Neural cell (in vitro differentiated cells): ENCODE data around the gene ADAM10. TPM values are rescaled to one million over a fixed set of nuclear protein-coding genes. Genes with fewer than 3 reads are reported as not detected.

Experiments
- H2AFZ ChIP-seq: fragments of 200-600, 300-800 bp; sonication (generic), shearing (Covaris generic); 2 replicates; pipeline ENCODE4 v1.6.0; 2014; ENCODE audit warnings: low read depth, mild to moderate bottlenecking, antibody characterized with exemption, low read length, moderate library complexity
- H3F3A ChIP-seq: fragments of 200-600 bp; shearing (Covaris generic); 2 replicates; pipeline ENCODE4 v1.6.1; 2016; ENCODE audit warnings: mild to moderate bottlenecking, moderate library complexity, mixed read lengths, antibody characterized with exemption, low read length; ENCODE audit not compliant: insufficient read depth, poor library complexity, severe bottlenecking
- H3K27ac ChIP-seq: fragments of 200-600, 300-800 bp; sonication (generic), shearing (Covaris generic); 2 replicates; pipeline ENCODE4 v1.5.1; 2014; ENCODE audit warnings: mild to moderate bottlenecking, low read length, moderate library complexity
- H3K27me3 ChIP-seq: fragments of 300-800, 200-600 bp; sonication (generic), shearing (Covaris generic); 2 replicates; pipeline ENCODE4 v1.6.0; 2014; ENCODE audit warnings: mild to moderate bottlenecking, low read depth, low read length, moderate library complexity; ENCODE audit not compliant: insufficient read depth
- H3K36me3 ChIP-seq: fragments of 300-800, 200-600 bp; sonication (generic), shearing (Covaris generic); 2 replicates; pipeline ENCODE4 v1.5.1; 2014; ENCODE audit warnings: mild to moderate bottlenecking, antibody characterized with exemption, low read length, moderate library complexity; ENCODE audit not compliant: insufficient read depth
- H3K4me2 ChIP-seq: fragments of 300-800, 200-600 bp; sonication (generic), shearing (Covaris generic); 2 replicates; pipeline ENCODE4 v1.6.0; 2014; ENCODE audit warnings: mild to moderate bottlenecking, low read length
- H3K4me3 ChIP-seq: fragments of 300-800, 200-600 bp; sonication (generic), shearing (Covaris generic); 2 replicates; pipeline ENCODE4 v1.5.1; 2014; ENCODE audit warnings: mild to moderate bottlenecking, low read length, moderate library complexity
- H3K79me2 ChIP-seq: fragments of 200-600 bp; shearing (Covaris generic); replicated peaks from 2 replicates; pipeline ENCODE4 v1.6.0; 2014; ENCODE audit warnings: mild to moderate bottlenecking, low read length, moderate library complexity; ENCODE audit not compliant: insufficient read depth
- H3K9ac ChIP-seq: fragments of 300-800, 200-600 bp; sonication (generic), shearing (Covaris generic); 2 replicates; pipeline ENCODE4 v1.6.1; 2016; ENCODE audit warnings: mild to moderate bottlenecking, low read length, mixed read lengths
- H3K9me2 ChIP-seq: fragments of 200-600 bp; shearing (Covaris generic); 2 replicates; pipeline ENCODE4 v1.6.1; 2016; ENCODE audit warnings: mild to moderate bottlenecking, low read length, mixed read lengths; ENCODE audit not compliant: insufficient read depth
- H3K9me3 ChIP-seq: fragments of 200-600, 300-800 bp; sonication (generic), shearing (Covaris generic); 2 replicates; pipeline ENCODE4 v1.6.1; 2016; ENCODE audit warnings: mild to moderate bottlenecking, mixed run types, low read length, moderate library complexity, mixed read lengths
- H4K20me1 ChIP-seq: fragments of 200-600 bp; shearing (Covaris generic); 2 replicates; pipeline ENCODE4 v1.6.1; 2016; ENCODE audit warnings: mild to moderate bottlenecking, mixed run types; ENCODE audit not compliant: insufficient read depth
- CTCF ChIP-seq: fragments of 450-650 bp; IDR thresholded peaks from 2 replicates; pipeline ENCODE4 v1.5.1; 2014; ENCODE audit warnings: antibody characterized with exemption, mild to moderate bottlenecking, moderate library complexity; ENCODE audit not compliant: poor library complexity, severe bottlenecking
- EP300 ChIP-seq: fragments of 450-650 bp; conservative IDR thresholded peaks from 2 replicates; pipeline ENCODE4 v1.6.1; 2014; ENCODE audit warnings: antibody characterized with exemption, mild to moderate bottlenecking, moderate library complexity; ENCODE audit not compliant: poor library complexity, severe bottlenecking
- EZH2 ChIP-seq: fragments of 200-600, 300-800 bp; shearing (Covaris generic), sonication (generic); IDR thresholded peaks from 2 replicates; pipeline ENCODE4 v1.6.1; 2014; ENCODE audit warnings: antibody characterized with exemption, low read length, borderline replicate concordance, mild to moderate bottlenecking; ENCODE audit not compliant: insufficient read depth, poor library complexity, severe bottlenecking
- MXI1 ChIP-seq: fragments of 450-650 bp; conservative IDR thresholded peaks from 2 replicates; pipeline ENCODE4 v1.6.1; 2014; ENCODE audit warnings: antibody characterized with exemption, mild to moderate bottlenecking; ENCODE audit not compliant: poor library complexity, severe bottlenecking
- POLR2AphosphoS5 ChIP-seq: IDR thresholded peaks from 2 replicates; pipeline ENCODE4 v1.6.1; 2012
- RAD21 ChIP-seq: fragments of 450-650 bp; conservative IDR thresholded peaks from 2 replicates; pipeline ENCODE4 v1.6.1; 2014; ENCODE audit warnings: antibody characterized with exemption, mild to moderate bottlenecking, moderate library complexity
- REST ChIP-seq: IDR thresholded peaks from 2 replicates; pipeline ENCODE4 v1.6.1; 2012; ENCODE audit warnings: borderline replicate concordance
- SMC3 ChIP-seq: fragments of 450-650 bp; conservative IDR thresholded peaks from 2 replicates; pipeline ENCODE4 v1.6.1; 2014; ENCODE audit warnings: antibody characterized with exemption, mild to moderate bottlenecking, moderate library complexity; ENCODE audit not compliant: poor library complexity
- TAF1 ChIP-seq: IDR thresholded peaks from 2 replicates; pipeline ENCODE4 v1.6.1; 2012; ENCODE audit warnings: low read depth
- polyA plus RNA-seq: library from polyadenylated mRNA; depleted of rRNA; stranded (reverse); fragments of >200 nt; gene quantifications from 2 replicates; pipeline ENCODE4 v1.2.3, GENCODE V29; 2014

ADAM10 gene
- polyA plus RNA-seq, 1 donor from 2014 or later, result 66.3 TPM

- H2AFZ ChIP-seq, result no peak overlapping the region
- H3K27ac ChIP-seq, result no peak overlapping the region
- TF ChIP-seq RAD21 (no peak), TAF1 (no peak), POLR2AphosphoS5 (no peak), EZH2 (no peak), EP300 (no peak), CTCF (no peak), SMC3 (no peak), REST (no peak)
- H3K9me2 ChIP-seq, result no peaks in the 10 kb centered on the region
- H3K4me3 ChIP-seq, result no peak overlapping the region
- H3K4me2 ChIP-seq, result no peak overlapping the region
- no peaks in the 10 kb centered on the region for H3K9me3 ChIP-seq
- peaks cover 71% of the 10 kb centered on the region for H3K79me2 ChIP-seq
- no peaks in the 10 kb centered on the region for H3K36me3 ChIP-seq
- H3K9ac ChIP-seq, result no peak overlapping the region
- H4K20me1 ChIP-seq, result no peaks in the 10 kb centered on the region
- H3K27me3 ChIP-seq, result no peaks in the 10 kb centered on the region
- H3F3A ChIP-seq, result no peaks in the 10 kb centered on the region
These were observed 17.6 kb downstream of the ADAM10 start for GRCh38 chr15:58731756-58732535.

- no peaks in the 10 kb centered on the region for H3K9me2 ChIP-seq
- no peaks in the 10 kb centered on the region for H3K36me3 ChIP-seq
- H2AFZ ChIP-seq, result no peak overlapping the region
- no peaks in the 10 kb centered on the region for H4K20me1 ChIP-seq
- H3K9me3 ChIP-seq, result no peaks in the 10 kb centered on the region
- peaks cover 80% of the 10 kb centered on the region for H3K79me2 ChIP-seq
- no peaks in the 10 kb centered on the region for H3F3A ChIP-seq
- no peak overlapping the region for H3K27ac ChIP-seq
- TF ChIP-seq MXI1, result no peak
- no peak for TF ChIP-seq RAD21
- TF ChIP-seq EP300, result no peak
- no peak for TF ChIP-seq POLR2AphosphoS5
- TF ChIP-seq REST, result no peak
- TF ChIP-seq TAF1, result no peak
- TF ChIP-seq SMC3, result no peak
- TF ChIP-seq EZH2, result no peak
- TF ChIP-seq CTCF, result no peak
- no peak overlapping the region for H3K9ac ChIP-seq
- no peaks in the 10 kb centered on the region for H3K27me3 ChIP-seq
- no peak overlapping the region for H3K4me3 ChIP-seq
- H3K4me2 ChIP-seq, result no peak overlapping the region
These were observed 22.6 kb downstream of the ADAM10 start for GRCh38 chr15:58726867-58727266.
